ENCODE data around the gene IRF2BP2. TPM values are rescaled to one million over a fixed set of nuclear protein-coding genes. Genes with fewer than 3 reads are reported as not detected.

Gene IRF2BP2
- total and polyA plus RNA-seq, 2 of the 13 experiments (the other 11 are each of a cell fraction or from before 2014, with no cell fraction given), result 140 to 147 TPM

DNA sequence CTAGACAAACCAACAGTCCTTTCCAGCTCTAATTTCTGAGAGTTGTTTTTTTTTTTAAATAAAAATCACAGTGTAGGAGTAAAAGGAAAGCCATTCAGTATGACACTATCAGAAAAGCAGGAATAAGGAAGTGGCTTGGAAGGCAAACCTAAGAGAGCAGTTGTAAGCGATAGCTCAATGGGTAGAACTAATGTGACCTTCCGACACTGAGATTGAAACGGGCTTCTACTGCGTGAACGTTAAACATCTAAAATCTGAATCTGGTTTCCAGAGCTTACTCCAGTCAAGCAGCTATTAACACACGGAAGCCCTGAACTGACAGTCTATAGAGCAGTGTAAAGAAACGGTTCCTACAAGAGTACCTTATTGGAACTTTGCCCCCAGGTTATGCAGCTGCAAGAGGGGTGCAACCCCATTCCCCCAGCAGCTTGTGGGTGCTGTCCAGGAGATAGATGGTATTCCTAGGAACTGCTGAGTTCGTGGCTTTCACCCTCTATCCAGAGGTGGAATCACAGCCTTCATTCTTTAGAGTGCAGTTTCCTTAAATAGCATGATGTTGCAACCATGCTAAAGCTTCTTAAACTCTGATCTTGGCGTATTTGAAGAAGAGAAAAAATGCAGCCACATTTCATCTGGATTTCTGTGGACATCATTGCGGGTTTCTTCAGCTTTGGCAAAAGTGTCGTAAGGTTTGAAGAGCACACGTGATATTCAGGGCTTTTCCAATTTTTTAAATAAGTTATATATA lies 3.3 kb upstream of the IRF2BP2 start (continued):
- TF ChIP-seq AGO2 (optimal IDR thresholded peaks at IDR 0.05; ENCODE audit: low read depth, low read length) (peak; percentile 87), SSRP1 (CRISPR knock-in tag; IDR thresholded peaks at IDR 0.05) (peak; percentile 97), HDAC1 (CRISPR knock-in tag; IDR thresholded peaks at IDR 0.05) (peak; percentile 38; the same call in 1 of the 2 replicates), SALL1 (CRISPR knock-in tag; IDR thresholded peaks at IDR 0.05) (peak; percentile 17; the same call in 1 of the 2 replicates), KLF11 (CRISPR knock-in tag; IDR thresholded peaks at IDR 0.05) (no peak), MEF2D (CRISPR knock-in tag; IDR thresholded peaks at IDR 0.05) (peak; percentile 94), PAF1 (CRISPR knock-in tag; IDR thresholded peaks at IDR 0.05) (peak; percentile 96), FOXA3 (CRISPR knock-in tag; IDR thresholded peaks at IDR 0.05) (peak; percentile 23; the same call in 1 of the 2 replicates), THRA (CRISPR knock-in tag; IDR thresholded peaks at IDR 0.05; ENCODE audit: borderline replicate concordance) (peak; percentile 58; the same call in 1 of the 2 replicates), MAFK (conservative IDR thresholded peaks at IDR 0.05 in 1 of 2, IDR thresholded peaks at IDR 0.05 in 1 of 2; ENCODE audit: low read length in 2 of 2) (peak in 1 of 2 experiments; percentile 13; a peak in 1 of 4 replicates), PITX1 (CRISPR knock-in tag; IDR thresholded peaks at IDR 0.05) (peak; percentile 15; the same call in 1 of the 2 replicates), ZNF672 (CRISPR knock-in tag; IDR thresholded peaks at IDR 0.05) (no peak), ZZZ3 (CRISPR knock-in tag; IDR thresholded peaks at IDR 0.05; ENCODE audit: borderline replicate concordance) (0 out of 2 replicates have a peak, but pooled peaks have one; percentile 5), HOXA3 (CRISPR knock-in tag; IDR thresholded peaks at IDR 0.05) (peak; percentile 22; the same call in 1 of the 2 replicates), RBM22 (optimal IDR thresholded peaks at IDR 0.05; ENCODE audit: low read length) (peak; percentile 98), SMYD3 (CRISPR knock-in tag; IDR thresholded peaks at IDR 0.05) (peak; percentile 86; the same call in 1 of the 2 replicates), ZNF264 (CRISPR knock-in tag; IDR thresholded peaks at IDR 0.05) (0 out of 2 replicates have a peak, but pooled peaks have one; percentile 52), GATAD2A (CRISPR knock-in tag; IDR thresholded peaks at IDR 0.05) (peak; percentile 82), U2AF1 (optimal IDR thresholded peaks at IDR 0.05; ENCODE audit: low read depth, low read length) (peak; percentile 20), ZGPAT (CRISPR knock-in tag; IDR thresholded peaks at IDR 0.05) (no peak; the same call in 1 of the 2 replicates), SMAD1 (CRISPR knock-in tag; IDR thresholded peaks at IDR 0.05; ENCODE audit: borderline replicate concordance, low read depth) (0 out of 2 replicates have a peak, but pooled peaks have one; percentile 48), MYC (CRISPR knock-in tag; IDR thresholded peaks at IDR 0.05; ENCODE audit: borderline replicate concordance) (no peak), CEBPB (IDR thresholded peaks at IDR 0.05; ENCODE audit: borderline replicate concordance, low read depth, low read length) (peak; percentile 86)
- TF ChIP-seq, protein P1, sequence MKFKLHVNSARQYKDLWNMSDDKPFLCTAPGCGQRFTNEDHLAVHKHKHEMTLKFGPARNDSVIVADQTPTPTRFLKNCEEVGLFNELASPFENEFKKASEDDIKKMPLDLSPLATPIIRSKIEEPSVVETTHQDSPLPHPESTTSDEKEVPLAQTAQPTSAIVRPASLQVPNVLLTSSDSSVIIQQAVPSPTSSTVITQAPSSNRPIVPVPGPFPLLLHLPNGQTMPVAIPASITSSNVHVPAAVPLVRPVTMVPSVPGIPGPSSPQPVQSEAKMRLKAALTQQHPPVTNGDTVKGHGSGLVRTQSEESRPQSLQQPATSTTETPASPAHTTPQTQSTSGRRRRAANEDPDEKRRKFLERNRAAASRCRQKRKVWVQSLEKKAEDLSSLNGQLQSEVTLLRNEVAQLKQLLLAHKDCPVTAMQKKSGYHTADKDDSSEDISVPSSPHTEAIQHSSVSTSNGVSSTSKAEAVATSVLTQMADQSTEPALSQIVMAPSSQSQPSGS (CRISPR knock-in tag; IDR thresholded peaks at IDR 0.05), result peak; percentile 55; the same call in 1 of the 2 replicates
- TF ChIP-seq, protein P2, sequence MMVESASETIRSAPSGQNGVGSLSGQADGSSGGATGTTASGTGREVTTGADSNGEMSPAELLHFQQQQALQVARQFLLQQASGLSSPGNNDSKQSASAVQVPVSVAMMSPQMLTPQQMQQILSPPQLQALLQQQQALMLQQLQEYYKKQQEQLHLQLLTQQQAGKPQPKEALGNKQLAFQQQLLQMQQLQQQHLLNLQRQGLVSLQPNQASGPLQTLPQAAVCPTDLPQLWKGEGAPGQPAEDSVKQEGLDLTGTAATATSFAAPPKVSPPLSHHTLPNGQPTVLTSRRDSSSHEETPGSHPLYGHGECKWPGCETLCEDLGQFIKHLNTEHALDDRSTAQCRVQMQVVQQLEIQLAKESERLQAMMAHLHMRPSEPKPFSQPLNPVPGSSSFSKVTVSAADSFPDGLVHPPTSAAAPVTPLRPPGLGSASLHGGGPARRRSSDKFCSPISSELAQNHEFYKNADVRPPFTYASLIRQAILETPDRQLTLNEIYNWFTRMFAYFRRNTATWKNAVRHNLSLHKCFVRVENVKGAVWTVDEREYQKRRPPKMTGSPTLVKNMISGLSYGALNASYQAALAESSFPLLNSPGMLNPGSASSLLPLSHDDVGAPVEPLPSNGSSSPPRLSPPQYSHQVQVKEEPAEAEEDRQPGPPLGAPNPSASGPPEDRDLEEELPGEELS (CRISPR knock-in tag; IDR thresholded peaks at IDR 0.05), result peak; percentile 50

Data from HepG2 (cell line).